ENCODE data around the gene CYSLTR1. TPM values are rescaled to one million over a fixed set of nuclear protein-coding genes. Genes with fewer than 3 reads are reported as not detected.

Gene CYSLTR1
- total and polyA plus RNA-seq, 2 of the 4 experiments (the other 2 are of a cell fraction), result not detected

DNA sequence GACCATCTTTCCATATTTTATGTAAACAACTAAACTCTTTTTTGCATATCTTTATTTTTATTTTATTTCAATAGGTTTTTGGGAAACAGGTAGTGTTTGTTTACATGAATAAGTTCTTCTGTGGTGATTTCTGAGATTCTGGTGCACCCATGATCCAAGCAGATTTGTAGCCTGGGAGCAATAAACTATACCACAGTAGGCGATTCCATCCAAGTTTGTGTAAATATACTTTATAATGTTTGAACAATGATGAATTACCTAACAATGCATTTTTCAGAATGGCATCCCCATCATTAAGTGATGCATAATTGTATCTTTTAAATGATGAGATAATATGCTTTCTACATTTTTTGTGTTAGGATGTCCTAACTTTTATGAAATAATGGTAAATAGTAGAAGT is 39.2 kb upstream of the CYSLTR1 start:
- Histone ChIP-seq H3K56ac (ENCODE audit: extremely low read depth, insufficient read depth, low read length) (no peak overlapping the region), H4K91ac (ENCODE audit: insufficient read depth, low read depth, low read length) (no peak overlapping the region), H3K4me1 (ENCODE audit: control insufficient read depth, insufficient read depth, low read length) (no peaks in the 10 kb centered on the region), H3K27me3 (ENCODE audit: control insufficient read depth, insufficient read depth, low read length) (no peaks in the 10 kb centered on the region), H2BK15ac (ENCODE audit: low read depth, low read length) (no peak overlapping the region), H2AK9ac (replicated peaks; ENCODE audit: low read depth, low read length, poor library complexity) (no peak overlapping the region), H4K5ac (ENCODE audit: low read depth, low read length) (no peak overlapping the region), H4K8ac (ENCODE audit: low read depth in 2 of 2, low read length in 2 of 2) (no peak overlapping the region), H3K9ac (ENCODE audit: low read depth, low read length) (no peak overlapping the region), H3K9me1 (ENCODE audit: insufficient read depth, low read length) (no peaks in the 10 kb centered on the region), H4K20me1 (ENCODE audit: insufficient read depth, low read length) (no peaks in the 10 kb centered on the region), H3K18ac (ENCODE audit: low read depth, low read length) (no peak overlapping the region), H2BK120ac (ENCODE audit: low read depth, low read length) (no peak overlapping the region), H2BK5ac (ENCODE audit: low read depth, low read length, poor library complexity, severe bottlenecking) (no peak overlapping the region), H3K27ac (ENCODE audit: insufficient read depth, low read length) (no peak overlapping the region), H2AK5ac (ENCODE audit: low read depth, low read length) (no peak overlapping the region), H3K23ac (ENCODE audit: low read depth, low read length) (no peak overlapping the region), H3K4me2 (ENCODE audit: low read depth, low read length) (no peak overlapping the region), H3K79me1 (ENCODE audit: low read depth in 1 of 2, low read length in 2 of 2) (no peaks in the 10 kb centered on the region), H3K36me3 (ENCODE audit: control insufficient read depth, insufficient read depth, low read length) (no peaks in the 10 kb centered on the region), H3K4ac (ENCODE audit: low read depth, low read length) (no peak overlapping the region), H3K9me3 (ENCODE audit: control insufficient read depth, insufficient read depth, low read length) (no peaks in the 10 kb centered on the region), H2AFZ (replicated peaks; ENCODE audit: low read length, poor library complexity) (no peak overlapping the region), H2BK20ac (ENCODE audit: low read depth, low read length) (no peak overlapping the region), H3K4me3 (ENCODE audit: insufficient read depth, low read depth, low read length) (no peak overlapping the region), H3K14ac (replicated peaks; ENCODE audit: low read depth, low read length) (no peak overlapping the region)
- in situ Hi-C loops (cut with MboI; ENCODE audit: low sequenced_read_pairs) (no loop called here), dilution Hi-C loops (cut with HindIII; ENCODE audit: low sequenced_read_pairs, unreplicated experiment) (no loop called here), intact Hi-C loops (cut with micrococcal nuclease) (no loop called here)
- DNase-seq (no peak), ATAC-seq (ENCODE audit: low read depth) (no peak)
- ChIA-PET CTCF (no interaction called here), POLR2A (ENCODE audit: unreplicated experiment) (no interaction called here)
- TF ChIP-seq MAFK (IDR thresholded peaks at IDR 0.05; ENCODE audit: low read depth, low read length), result no peak
- no peak for TF ChIP-seq MAZ (IDR thresholded peaks at IDR 0.05; ENCODE audit: borderline replicate concordance, low read depth, low read length)
- TF ChIP-seq POLR2A (IDR thresholded peaks at IDR 0.05; ENCODE audit: low read depth, low read length), result no peak
- TF ChIP-seq FOS (IDR thresholded peaks at IDR 0.05; ENCODE audit: low read depth, low read length), result no peak
- no peak for TF ChIP-seq RFX5 (IDR thresholded peaks at IDR 0.05; ENCODE audit: low read depth, low read length)
- TF ChIP-seq, protein P1, sequence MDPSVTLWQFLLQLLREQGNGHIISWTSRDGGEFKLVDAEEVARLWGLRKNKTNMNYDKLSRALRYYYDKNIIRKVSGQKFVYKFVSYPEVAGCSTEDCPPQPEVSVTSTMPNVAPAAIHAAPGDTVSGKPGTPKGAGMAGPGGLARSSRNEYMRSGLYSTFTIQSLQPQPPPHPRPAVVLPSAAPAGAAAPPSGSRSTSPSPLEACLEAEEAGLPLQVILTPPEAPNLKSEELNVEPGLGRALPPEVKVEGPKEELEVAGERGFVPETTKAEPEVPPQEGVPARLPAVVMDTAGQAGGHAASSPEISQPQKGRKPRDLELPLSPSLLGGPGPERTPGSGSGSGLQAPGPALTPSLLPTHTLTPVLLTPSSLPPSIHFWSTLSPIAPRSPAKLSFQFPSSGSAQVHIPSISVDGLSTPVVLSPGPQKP (IDR thresholded peaks at IDR 0.05; ENCODE audit: borderline replicate concordance, low read depth, low read length), result no peak
- TF ChIP-seq BHLHE40 (IDR thresholded peaks at IDR 0.05; ENCODE audit: low read depth, low read length), result no peak
- no peak for TF ChIP-seq MXI1 (IDR thresholded peaks at IDR 0.05; ENCODE audit: borderline replicate concordance, low read depth, low read length)
- TF ChIP-seq, protein P2, sequence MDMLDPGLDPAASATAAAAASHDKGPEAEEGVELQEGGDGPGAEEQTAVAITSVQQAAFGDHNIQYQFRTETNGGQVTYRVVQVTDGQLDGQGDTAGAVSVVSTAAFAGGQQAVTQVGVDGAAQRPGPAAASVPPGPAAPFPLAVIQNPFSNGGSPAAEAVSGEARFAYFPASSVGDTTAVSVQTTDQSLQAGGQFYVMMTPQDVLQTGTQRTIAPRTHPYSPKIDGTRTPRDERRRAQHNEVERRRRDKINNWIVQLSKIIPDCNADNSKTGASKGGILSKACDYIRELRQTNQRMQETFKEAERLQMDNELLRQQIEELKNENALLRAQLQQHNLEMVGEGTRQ (IDR thresholded peaks at IDR 0.05; ENCODE audit: low read depth, low read length), result no peak
- no TSS peak for BruUV-seq (replicated peaks)
- no CpG with 5 or more reads among the region's 1 CpG for WGBS, 2 experiments (ENCODE audit: extremely low coverage in 2 of 2, insufficient read length in 1 of 2)
